Natural killer cell (primary cell): ENCODE measurements around the gene CALCB. TPM values are rescaled to one million over a fixed set of nuclear protein-coding genes. Genes with fewer than 3 reads are reported as not detected.

Experiments used
- ATAC-seq, 3 donors: fragments of 150-1000 bp in 2 of 3; fragments of 200-7000 bp in 1 of 3; cut with Tn5 transposase; 1 replicate in 1 of 3; 2 replicates in 2 of 3; pipeline ENCODE4 v1.10.0; 2021; ENCODE audit warnings: mild to moderate bottlenecking in 2 of 3, moderate library complexity in 2 of 3
- DNase-seq, 2 donors: peaks; one replicate each; pipeline versions ENCODE4 v3.0.0 to v3.0.0-alpha.2; 2013 to 2021; ENCODE audit warnings: mixed read lengths in 1 of 2
- H3K27ac ChIP-seq: one replicate; pipeline ENCODE4 v1.5.1; 2013; ENCODE audit warnings: mild to moderate bottlenecking, low read length
- H3K27me3 ChIP-seq: one replicate; pipeline ENCODE4 v1.6.1; 2013; ENCODE audit warnings: low read length; ENCODE audit not compliant: control insufficient read depth, insufficient read depth
- H3K36me3 ChIP-seq: one replicate; pipeline ENCODE4 v1.6.1; 2013; ENCODE audit warnings: low read length; ENCODE audit not compliant: control insufficient read depth, insufficient read depth
- H3K4me1 ChIP-seq: one replicate; pipeline ENCODE4 v1.6.1; 2013; ENCODE audit warnings: low read length; ENCODE audit not compliant: control insufficient read depth, insufficient read depth
- H3K4me3 ChIP-seq: one replicate; pipeline ENCODE4 v1.5.1; 2013; ENCODE audit warnings: low read length
- H3K9me3 ChIP-seq: one replicate; pipeline ENCODE4 v1.6.1; 2013; ENCODE audit warnings: low read length; ENCODE audit not compliant: control insufficient read depth, insufficient read depth
- H3K27ac Mint-ChIP-seq, 2 donors: one replicate each; pipeline ENCODE4 v1.8.0; 2022; ENCODE audit warnings: mild to moderate bottlenecking in 2 of 2, mixed read lengths in 2 of 2, moderate library complexity in 1 of 2
- H3K27me3 Mint-ChIP-seq, 2 donors: one replicate each; pipeline ENCODE4 v1.8.0; 2022; ENCODE audit warnings: low read depth in 2 of 2, mixed read lengths in 2 of 2
- H3K36me3 Mint-ChIP-seq: one replicate; pipeline ENCODE4 v1.8.0; 2022; ENCODE audit warnings: mixed read lengths
- H3K4me1 Mint-ChIP-seq, 2 donors: one replicate each; pipeline ENCODE4 v1.8.0; 2022; ENCODE audit warnings: mixed read lengths in 2 of 2
- H3K4me3 Mint-ChIP-seq: one replicate; pipeline ENCODE4 v1.8.0; 2022; ENCODE audit warnings: mild to moderate bottlenecking, moderate library complexity, mixed read lengths
- H3K9me3 Mint-ChIP-seq, 2 donors: one replicate each; pipeline ENCODE4 v1.8.0; 2022; ENCODE audit warnings: mixed read lengths in 2 of 2
- WGBS: methylation state at CpG from one replicate; pipeline ENCODE4 v1.1.7; 2013; ENCODE audit warnings: missing lambda C conversion rate; ENCODE audit not compliant: insufficient coverage; 5-methylcytosine and 5-hydroxymethylcytosine counted together
- intact Hi-C: fragments of 100-400 bp; cut with micrococcal nuclease; formaldehyde crosslinking; loops from one replicate; pipeline ENCODE4 v1.14.2; 2022
- total RNA-seq, 4 donors: library from RNA; stranded (reverse); fragments of 120-200 nt in 1 of 4; gene quantifications; one replicate each; pipeline versions ENCODE4 v1.2.3 to v1.2.4, GENCODE V29; 2013 to 2022
- TF ChIP-seq, protein P1 (sequence below): fragments of 200-600 bp; IDR thresholded peaks from one replicate; pipeline ENCODE4 v1.8.0; 2022; ENCODE audit warnings: antibody characterized with exemption

Gene CALCB
- total RNA-seq, 3 donors from 2014 or later (not counting 1 experiment from before 2014, with no cell fraction given) = 0.19 to 1.3 (median 0.27) TPM

GRCh38 chr11:15114501-15115475 lies 41.4 kb downstream of the CALCB start, which contains the start of gene INSC:
TSS of gene INSC (plus strand) at chr11:15114923. CDS start at chr11:15149175, 34,252 bp downstream.
- Histone ChIP-seq H3K4me1 (peaks cover 43% of the 10 kb centered on the region), H3K36me3 (no peaks in the 10 kb centered on the region), H3K27me3 (peaks cover 8% of the 10 kb centered on the region), H3K27ac (no peak within 1 kb of the TSS), H3K4me3 (no peak within 1 kb of the TSS), H3K9me3 (no peaks in the 10 kb centered on the region)
- DNase-seq = no peak
- peaks cover 21 to 27% of the 10 kb centered on the region in 2 donors for H3K4me1 Mint-ChIP-seq
- TF ChIP-seq, protein P1, sequence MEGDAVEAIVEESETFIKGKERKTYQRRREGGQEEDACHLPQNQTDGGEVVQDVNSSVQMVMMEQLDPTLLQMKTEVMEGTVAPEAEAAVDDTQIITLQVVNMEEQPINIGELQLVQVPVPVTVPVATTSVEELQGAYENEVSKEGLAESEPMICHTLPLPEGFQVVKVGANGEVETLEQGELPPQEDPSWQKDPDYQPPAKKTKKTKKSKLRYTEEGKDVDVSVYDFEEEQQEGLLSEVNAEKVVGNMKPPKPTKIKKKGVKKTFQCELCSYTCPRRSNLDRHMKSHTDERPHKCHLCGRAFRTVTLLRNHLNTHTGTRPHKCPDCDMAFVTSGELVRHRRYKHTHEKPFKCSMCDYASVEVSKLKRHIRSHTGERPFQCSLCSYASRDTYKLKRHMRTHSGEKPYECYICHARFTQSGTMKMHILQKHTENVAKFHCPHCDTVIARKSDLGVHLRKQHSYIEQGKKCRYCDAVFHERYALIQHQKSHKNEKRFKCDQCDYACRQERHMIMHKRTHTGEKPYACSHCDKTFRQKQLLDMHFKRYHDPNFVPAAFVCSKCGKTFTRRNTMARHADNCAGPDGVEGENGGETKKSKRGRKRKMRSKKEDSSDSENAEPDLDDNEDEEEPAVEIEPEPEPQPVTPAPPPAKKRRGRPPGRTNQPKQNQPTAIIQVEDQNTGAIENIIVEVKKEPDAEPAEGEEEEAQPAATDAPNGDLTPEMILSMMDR = no peak
- WGBS = 7% methylated on average over 50 of the region's 50 CpGs
- H3K27ac Mint-ChIP-seq = peak within 1 kb of the TSS in 1 of 2 donors; percentile 11
- H3K9me3 Mint-ChIP-seq = no peaks in the 10 kb centered on the region
- no peaks in the 10 kb centered on the region for H3K36me3 Mint-ChIP-seq
- intact Hi-C loops = no loop called here
- H3K4me3 Mint-ChIP-seq = peak within 1 kb of the TSS; percentile 70
- peaks cover 21 to 25% of the 10 kb centered on the region in 2 donors for H3K27me3 Mint-ChIP-seq
- peak in 1 of 3 donors; percentile 19 for ATAC-seq

DNA sequence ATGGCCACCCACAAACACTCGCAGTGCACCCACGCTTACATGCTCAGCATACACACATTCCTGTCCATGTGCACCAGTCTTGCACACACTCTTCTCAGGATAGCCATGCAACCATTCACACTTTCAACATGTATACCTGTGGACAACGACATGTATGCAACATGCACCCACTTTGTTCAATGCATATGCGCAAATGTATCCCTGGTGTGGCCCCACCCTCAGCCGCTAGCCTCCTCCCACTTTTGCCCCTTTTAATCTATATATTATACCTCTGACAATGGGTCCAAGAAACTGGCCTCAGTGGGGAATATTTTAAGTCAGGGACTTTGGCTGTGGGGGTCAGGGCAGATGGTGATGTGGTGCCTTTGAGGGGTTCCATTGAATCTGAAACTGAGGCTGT lies 42.3 kb downstream of the CALCB start:
- no peak overlapping the region for H3K4me3 ChIP-seq
- Mint-ChIP-seq H3K4me1 (peaks cover 21 to 33% of the 10 kb centered on the region in 2 donors), H3K9me3 (no peaks in the 10 kb centered on the region), H3K36me3 (no peaks in the 10 kb centered on the region), H3K27ac (no peak overlapping the region), H3K27me3 (peaks cover 23 to 25% of the 10 kb centered on the region in 2 donors), H3K4me3 (no peak overlapping the region)
- no peak for ATAC-seq
- no peak for DNase-seq
- H3K36me3 ChIP-seq = no peaks in the 10 kb centered on the region
- H3K27ac ChIP-seq = no peak overlapping the region
- peaks cover 8% of the 10 kb centered on the region for H3K27me3 ChIP-seq
- TF ChIP-seq, protein P1 = no peak
- no peaks in the 10 kb centered on the region for H3K9me3 ChIP-seq
- WGBS = 94% methylated on average over 5 of the region's 5 CpGs
- intact Hi-C loops = no loop called here
- peaks cover 50% of the 10 kb centered on the region for H3K4me1 ChIP-seq

- Histone ChIP-seq H3K4me1 (peaks cover 50% of the 10 kb centered on the region), H3K36me3 (no peaks in the 10 kb centered on the region), H3K9me3 (no peaks in the 10 kb centered on the region), H3K27ac (no peak overlapping the region), H3K4me3 (no peak overlapping the region), H3K27me3 (peaks cover 8% of the 10 kb centered on the region)
- intact Hi-C loops = no loop called here
- Mint-ChIP-seq H3K9me3 (no peaks in the 10 kb centered on the region), H3K4me3 (no peak overlapping the region), H3K27ac (no peak overlapping the region), H3K27me3 (peaks cover 29% of the 10 kb centered on the region in 2 donors), H3K4me1 (peaks cover 21 to 33% of the 10 kb centered on the region in 2 donors), H3K36me3 (no peaks in the 10 kb centered on the region)
- TF ChIP-seq, protein P1 = no peak
- 89% methylated on average over 4 of the region's 4 CpGs for WGBS
- ATAC-seq = no peak
- no peak for DNase-seq
These were observed 44.4 kb downstream of the CALCB start for GRCh38 chr11:15117751-15118150.
